Sigmoid colon (tissue), 4 donors: ENCODE measurements around the gene TBC1D1.

ENCODE experiments used
- CTCF ChIP-seq, 4 experiments: fragments of 450-650 bp in 3 of 4; fragments of 200-600 bp in 1 of 4; IDR thresholded peaks; one replicate each; pipeline ENCODE4 v1.5.1; 2016 to 2019; ENCODE audit warnings: antibody characterized with exemption in 4 of 4, mild to moderate bottlenecking in 3 of 4, moderate library complexity in 2 of 4
- EP300 ChIP-seq, 4 donors: sonication (generic); formaldehyde crosslinking; IDR thresholded peaks; one replicate each; pipeline ENCODE4 v1.6.1; 2017; ENCODE audit warnings: antibody characterized with exemption in 4 of 4

GRCh38 chr4:37845201-37845600 is 45.7 kb upstream of the TBC1D1 start:
- no peak for TF ChIP-seq EP300 (IDR thresholded peaks at IDR 0.05)
- TF ChIP-seq CTCF (IDR thresholded peaks at IDR 0.05), result no peak
